H9 (cell line): ENCODE data around the gene ARPP19. TPM values are rescaled to one million over a fixed set of nuclear protein-coding genes. Genes with fewer than 3 reads are reported as not detected.

Source experiments
- DNase-seq: peaks from one replicate; pipeline ENCODE4 v3.0.0-alpha.2; 2017
- H2AFZ ChIP-seq: one replicate; pipeline ENCODE4 v1.6.1; 2013; ENCODE audit warnings: mild to moderate bottlenecking, low read length, control low read depth, moderate library complexity
- H2AK5ac ChIP-seq: 2 replicates; pipeline ENCODE4 v1.6.1; 2013; ENCODE audit warnings: low read length, control low read depth, mixed read lengths; ENCODE audit not compliant: insufficient read length
- H2BK120ac ChIP-seq: one replicate; pipeline ENCODE4 v1.6.1; 2013; ENCODE audit warnings: low read depth, mild to moderate bottlenecking, low read length, control low read depth, inconsistent platforms; ENCODE audit not compliant: poor library complexity, severe bottlenecking
- H2BK12ac ChIP-seq: 2 replicates; pipeline ENCODE4 v1.6.1; 2013; ENCODE audit warnings: low read length, control low read depth, mixed read lengths, low read depth; ENCODE audit not compliant: insufficient read length
- H2BK15ac ChIP-seq: 2 replicates; pipeline ENCODE4 v1.6.1; 2013; ENCODE audit warnings: low read depth, low read length, control low read depth
- H2BK20ac ChIP-seq: one replicate; pipeline ENCODE4 v1.6.1; 2013; ENCODE audit warnings: low read depth, mild to moderate bottlenecking, low read length, control low read depth, inconsistent platforms; ENCODE audit not compliant: poor library complexity, severe bottlenecking
- H2BK5ac ChIP-seq: 2 replicates; pipeline ENCODE4 v1.6.1; 2013; ENCODE audit warnings: low read length, control low read depth, mixed read lengths; ENCODE audit not compliant: insufficient read length
- H3K14ac ChIP-seq: 2 replicates; pipeline ENCODE4 v1.6.1; 2013; ENCODE audit warnings: low read length, control low read depth; ENCODE audit not compliant: insufficient read depth
- H3K18ac ChIP-seq: 2 replicates; pipeline ENCODE4 v1.6.1; 2013; ENCODE audit warnings: low read depth, mild to moderate bottlenecking, mixed read lengths, low read length, control low read depth; ENCODE audit not compliant: insufficient read length
- H3K23ac ChIP-seq: 2 replicates; pipeline ENCODE4 v1.6.1; 2013; ENCODE audit warnings: low read length, control low read depth, mixed read lengths, low read depth; ENCODE audit not compliant: insufficient read length
- H3K23me2 ChIP-seq: 2 replicates; pipeline ENCODE4 v1.6.1; 2013; ENCODE audit warnings: low read depth, mild to moderate bottlenecking, mixed read lengths, low read length, control low read depth; ENCODE audit not compliant: insufficient read length, poor library complexity, severe bottlenecking
- H3K27ac ChIP-seq: 2 replicates; pipeline ENCODE4 v1.5.1; 2013; ENCODE audit warnings: low read length, control low read depth, mixed read lengths, low read depth; ENCODE audit not compliant: insufficient read length
- H3K27me3 ChIP-seq: 2 replicates; pipeline ENCODE4 v1.6.1; 2013; ENCODE audit warnings: low read length, control low read depth, inconsistent platforms; ENCODE audit not compliant: insufficient read depth
- H3K4ac ChIP-seq: 2 replicates; pipeline ENCODE4 v1.6.1; 2013; ENCODE audit warnings: low read depth, mild to moderate bottlenecking, control low read depth, inconsistent platforms, low read length, moderate library complexity
- H3K4me1 ChIP-seq: 2 replicates; pipeline ENCODE4 v1.6.1; 2013; ENCODE audit warnings: low read length, control low read depth, inconsistent platforms; ENCODE audit not compliant: insufficient read depth
- H3K4me2 ChIP-seq: 2 replicates; pipeline ENCODE4 v1.6.1; 2013; ENCODE audit warnings: low read length, control low read depth, mixed read lengths; ENCODE audit not compliant: insufficient read length, insufficient read depth
- H3K56ac ChIP-seq: 2 replicates; pipeline ENCODE4 v1.6.1; 2013; ENCODE audit warnings: low read depth, mild to moderate bottlenecking, mixed read lengths, low read length, control low read depth; ENCODE audit not compliant: insufficient read length
- H3K79me1 ChIP-seq: 2 replicates; pipeline ENCODE4 v1.6.1; 2013; ENCODE audit warnings: low read depth, mild to moderate bottlenecking, moderate library complexity, low read length, control low read depth, inconsistent platforms; ENCODE audit not compliant: insufficient read depth, poor library complexity, severe bottlenecking
- H3K79me2 ChIP-seq: 2 replicates; pipeline ENCODE4 v1.6.1; 2013; ENCODE audit warnings: low read length, control low read depth, inconsistent platforms; ENCODE audit not compliant: insufficient read depth
- H3K9ac ChIP-seq: 2 replicates; pipeline ENCODE4 v1.6.1; 2013; ENCODE audit warnings: low read length, control low read depth, mixed read lengths; ENCODE audit not compliant: insufficient read length; ENCODE audit errors: extremely low read depth
- H3K9me3 ChIP-seq: one replicate; pipeline ENCODE4 v1.6.1; 2013; ENCODE audit warnings: low read depth, low read length, inconsistent platforms; ENCODE audit not compliant: control insufficient read depth
- H3T11ph ChIP-seq: one replicate; pipeline ENCODE4 v1.6.1; 2013; ENCODE audit warnings: mild to moderate bottlenecking, low read length, control low read depth, inconsistent platforms
- H4K20me1 ChIP-seq: one replicate; pipeline ENCODE4 v1.6.1; 2013; ENCODE audit not compliant: control insufficient read depth, insufficient read length, insufficient read depth
- H4K5ac ChIP-seq: 2 replicates; pipeline ENCODE4 v1.6.1; 2013; ENCODE audit warnings: low read depth, mild to moderate bottlenecking, mixed read lengths, low read length, control low read depth; ENCODE audit not compliant: insufficient read length
- H4K8ac ChIP-seq: replicated peaks from 2 replicates; pipeline ENCODE4 v1.6.1; 2013; ENCODE audit warnings: low read length, control low read depth, mixed read lengths, low read depth; ENCODE audit not compliant: insufficient read length
- H4K91ac ChIP-seq: 2 replicates; pipeline ENCODE4 v1.6.1; 2013; ENCODE audit warnings: low read depth, mild to moderate bottlenecking, moderate library complexity, mixed read lengths, low read length, control low read depth; ENCODE audit not compliant: insufficient read length
- H3K27ac Mint-ChIP-seq, 3 experiments: 2 replicates in 2 of 3; 3 replicates in 1 of 3; pipeline ENCODE4 v1.8.0; 2020 to 2021; ENCODE audit warnings: mixed read lengths in 3 of 3, mild to moderate bottlenecking in 1 of 3, moderate library complexity in 1 of 3
- H3K27me3 Mint-ChIP-seq: 2 replicates; pipeline ENCODE4 v1.8.0; 2021; ENCODE audit warnings: low read depth, mild to moderate bottlenecking, moderate library complexity, mixed read lengths
- H3K36me3 Mint-ChIP-seq, 3 experiments: 2 replicates in 2 of 3; 3 replicates in 1 of 3; pipeline ENCODE4 v1.8.0; 2020 to 2021; ENCODE audit warnings: low read depth in 3 of 3, mixed read lengths in 3 of 3; ENCODE audit not compliant: insufficient read depth in 1 of 3
- H3K4me1 Mint-ChIP-seq, 2 experiments: 2 replicates each; pipeline ENCODE4 v1.8.0; 2020; ENCODE audit warnings: mixed read lengths in 2 of 2
- H3K4me3 Mint-ChIP-seq, 2 experiments: 2 replicates in 1 of 2; 3 replicates in 1 of 2; pipeline ENCODE4 v1.8.0; 2020 to 2021; ENCODE audit warnings: mild to moderate bottlenecking in 2 of 2, mixed read lengths in 2 of 2, moderate library complexity in 1 of 2
- H3K9me3 Mint-ChIP-seq, 2 experiments: 2 replicates in 1 of 2; 3 replicates in 1 of 2; pipeline ENCODE4 v1.8.0; 2020; ENCODE audit warnings: mild to moderate bottlenecking in 2 of 2, mixed read lengths in 2 of 2, moderate library complexity in 1 of 2
- CTCF ChIP-seq: fragments of 200-600 bp; sonication (generic); conservative IDR thresholded peaks from 3 replicates; pipeline ENCODE4 v1.8.0; 2021; ENCODE audit warnings: antibody characterized with exemption, mild to moderate bottlenecking
- WGBS: extraction: QIAGEN DNeasy Blood & Tissue Kit; methylation state at CpG from one replicate; pipeline ENCODE4 v1.1.7; 2013; ENCODE audit warnings: missing lambda C conversion rate, low lambda C conversion rate, mixed read lengths; ENCODE audit not compliant: insufficient read length; ENCODE audit errors: extremely low coverage; 5-methylcytosine and 5-hydroxymethylcytosine counted together
- total RNA-seq: library from RNA; stranded (reverse); gene quantifications from 2 replicates; pipeline ENCODE4 v1.2.1, GENCODE V29; 2021

Gene ARPP19
- total RNA-seq, 1 experiment from 2014 or later: 247 TPM

GRCh38 chr15:52499506-52499905, 69.3 kb downstream of the ARPP19 start:
- Histone ChIP-seq H2BK20ac (no peak overlapping the region), H3K14ac (no peak overlapping the region), H3K4ac (no peak overlapping the region), H2BK15ac (no peak overlapping the region), H3K18ac (no peak overlapping the region), H3K23ac (no peak overlapping the region), H4K20me1 (no peaks in the 10 kb centered on the region), H3K27me3 (no peaks in the 10 kb centered on the region), H3T11ph (no peak overlapping the region), H3K79me2 (no peaks in the 10 kb centered on the region), H4K91ac (no peak overlapping the region), H3K9ac (no peak overlapping the region), H3K23me2 (no peaks in the 10 kb centered on the region), H4K8ac (no peak overlapping the region), H2BK5ac (no peak overlapping the region), H3K79me1 (peaks cover 2% of the 10 kb centered on the region), H3K27ac (no peak overlapping the region), H3K4me1 (no peaks in the 10 kb centered on the region), H2BK120ac (no peak overlapping the region), H2BK12ac (no peak overlapping the region), H2AFZ (no peak overlapping the region), H2AK5ac (no peak overlapping the region), H3K9me3 (no peaks in the 10 kb centered on the region), H3K56ac (no peak overlapping the region), H3K4me2 (no peak overlapping the region), H4K5ac (no peak overlapping the region)
- no CpG with 5 or more reads among the region's 3 CpGs for WGBS
- no peak overlapping the region; a peak in 1 of 7 replicates for H3K27ac Mint-ChIP-seq
- TF ChIP-seq CTCF: no peak
- DNase-seq: no peak
- no peaks in the 10 kb centered on the region for H3K27me3 Mint-ChIP-seq
- H3K4me1 Mint-ChIP-seq: no peaks in the 10 kb centered on the region
- no peaks in the 10 kb centered on the region; a peak in 1 of 7 replicates for H3K36me3 Mint-ChIP-seq
- no peaks in the 10 kb centered on the region for H3K9me3 Mint-ChIP-seq
- H3K4me3 Mint-ChIP-seq: no peak overlapping the region
